NCI-H2227 (cell line): Measurements from ENCODE around the gene STK16.
"Not testable (repeated sequence)": the region's sequence is repeated elsewhere in the genome, so short reads cannot be mapped to it uniquely, and the experiment has no call there.

ENCODE experiments used
- DNase-seq: peaks from one replicate; lab custom pipeline; 2025; ENCODE audit not compliant: unreplicated experiment; lab: John Stamatoyannopoulos, UW

The STK16 gene

DNA sequence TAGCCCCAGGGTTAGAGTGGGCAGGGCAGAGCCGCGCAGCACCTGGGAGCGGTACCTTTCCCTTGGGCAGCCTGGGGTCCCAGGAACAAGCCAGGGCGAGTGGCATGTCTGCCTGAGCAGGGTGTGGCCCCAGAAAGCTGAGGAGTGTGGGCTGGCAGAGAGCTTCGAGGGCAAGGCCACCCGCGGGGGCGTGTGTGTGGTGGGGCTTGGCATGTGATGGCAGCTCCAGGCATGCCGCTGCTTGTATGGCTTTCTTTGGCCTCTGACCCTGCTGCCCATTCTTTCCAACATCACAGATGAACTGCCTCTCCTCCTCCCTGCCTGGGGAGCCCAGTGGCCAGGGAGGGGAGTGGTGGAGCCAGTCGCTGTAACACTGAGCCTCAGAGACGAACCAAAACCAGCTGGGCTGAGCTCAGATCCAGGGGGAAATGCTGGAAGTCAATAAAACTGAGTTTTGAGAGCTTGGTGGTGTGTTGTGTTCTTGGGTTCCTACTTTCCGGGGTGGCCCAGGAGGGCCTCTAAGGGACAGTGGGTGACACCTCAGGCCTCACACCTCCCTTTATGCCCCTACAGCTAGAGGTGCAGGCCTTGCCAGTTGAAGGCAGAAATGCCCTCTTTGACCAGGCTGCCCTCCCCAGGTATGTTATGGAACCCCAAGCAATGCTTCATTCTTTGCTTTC, 41.3 kb downstream of the STK16 start:
- DNase-seq, result peak; percentile 29

DNA sequence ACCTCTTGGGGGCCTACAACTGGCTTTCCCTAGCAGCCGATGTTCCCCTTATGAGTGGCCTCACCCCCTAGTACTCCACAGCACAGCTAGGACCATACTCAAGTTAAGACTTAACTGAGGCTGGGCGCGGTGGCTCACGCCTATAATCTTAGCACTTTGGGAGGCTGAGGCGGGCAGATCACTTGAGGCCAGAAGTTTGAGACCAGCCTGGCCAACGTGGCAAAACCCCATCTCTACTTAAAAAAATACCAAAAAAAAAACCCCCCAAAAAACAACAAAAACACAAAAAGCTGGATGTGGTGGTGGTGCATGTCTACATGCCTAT, 41.8 kb downstream of the STK16 start:
- DNase-seq, result not testable (repeated sequence)

DNA sequence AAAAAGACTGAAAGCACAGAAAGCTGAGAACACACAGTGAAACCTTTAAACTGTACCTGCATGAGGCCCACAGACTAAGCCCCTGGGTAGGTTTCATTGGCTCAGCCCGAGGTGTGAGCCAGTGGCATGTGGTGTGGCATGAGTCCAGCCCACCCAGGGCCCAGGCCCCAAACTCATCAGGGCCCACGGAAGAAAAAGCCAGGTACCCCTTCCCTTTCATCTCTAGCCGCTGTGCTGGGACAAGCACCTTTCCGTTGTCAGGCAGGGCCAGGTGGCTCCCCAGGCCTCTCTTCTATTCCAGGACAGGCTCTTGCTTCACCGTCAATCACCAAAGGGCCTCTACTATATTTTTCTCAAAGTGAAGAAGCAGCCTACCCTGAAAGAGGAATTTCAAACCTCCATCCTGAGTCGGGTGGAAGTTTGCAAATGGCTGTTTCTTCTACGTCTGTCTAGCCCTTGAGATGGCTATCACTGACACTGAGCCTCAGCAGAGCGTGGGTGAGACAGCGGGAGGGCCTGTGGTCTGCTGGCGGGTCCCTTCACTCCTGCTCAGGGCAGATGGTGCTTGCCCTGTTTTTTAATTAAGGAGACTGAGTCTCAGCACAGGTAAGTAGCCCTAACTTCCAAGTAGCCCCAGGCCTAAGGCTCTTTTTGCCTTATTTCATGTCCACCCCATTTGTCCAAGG, 42.4 kb downstream of the STK16 start:
- DNase-seq, result no peak

DNA sequence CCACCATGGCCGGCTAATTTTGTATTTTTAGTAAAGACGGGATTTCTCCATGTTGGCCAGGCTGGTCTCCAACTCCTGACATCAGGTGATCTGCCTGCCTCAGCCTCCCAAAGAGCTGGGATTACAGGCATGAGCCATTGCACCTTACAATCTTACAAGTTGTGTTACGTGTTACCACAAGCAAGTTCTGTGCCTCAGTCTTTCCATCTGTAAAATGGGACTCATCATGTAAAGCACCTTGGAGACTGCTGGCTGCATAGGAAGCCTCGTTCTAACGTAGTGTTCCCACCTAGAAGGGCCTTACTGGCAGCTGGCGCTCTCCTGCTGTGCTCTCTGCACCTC, 43.9 kb downstream of the STK16 start:
- DNase-seq, result no peak

DNA sequence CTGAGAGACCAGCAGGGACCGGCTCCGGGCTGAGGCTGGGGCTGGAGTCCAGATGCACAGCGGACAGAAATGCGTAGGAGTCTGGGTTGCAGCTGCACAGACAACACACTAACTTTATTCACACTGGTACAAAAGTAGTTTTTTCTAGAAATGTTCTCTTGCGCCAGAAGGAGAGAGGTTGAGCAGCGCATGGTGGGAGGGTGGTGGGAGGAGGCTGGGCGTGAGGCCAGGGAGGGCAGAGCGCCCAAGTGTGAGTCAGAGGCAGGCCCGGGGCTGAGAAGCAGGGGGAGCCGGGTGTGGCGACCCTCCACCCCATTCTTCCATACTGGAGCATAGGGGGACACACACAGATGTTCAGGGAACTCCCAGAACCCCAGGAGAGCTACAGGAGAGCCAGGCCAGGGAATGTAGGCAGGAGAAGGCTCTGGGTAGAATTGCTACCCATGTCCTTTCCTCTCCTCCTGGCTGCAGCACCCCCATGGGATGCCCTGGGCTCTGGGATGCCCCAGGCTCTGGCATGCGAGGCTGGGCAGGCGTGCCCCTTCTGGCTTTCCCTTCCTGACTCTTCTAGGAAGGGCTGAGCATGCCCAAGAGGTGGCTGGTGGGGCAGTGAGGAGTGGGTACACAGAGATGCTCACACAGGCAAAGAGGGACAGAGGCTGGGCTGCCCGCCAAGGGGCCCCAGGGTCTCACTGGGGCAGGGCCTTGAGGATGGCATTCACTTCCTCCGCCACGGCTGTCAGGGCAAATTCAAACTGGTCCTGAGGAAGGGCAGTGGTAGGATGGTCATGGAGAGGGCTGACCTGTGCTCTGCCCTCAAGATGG, 44.5 kb downstream of the STK16 start:
- DNase-seq, result no peak

DNA sequence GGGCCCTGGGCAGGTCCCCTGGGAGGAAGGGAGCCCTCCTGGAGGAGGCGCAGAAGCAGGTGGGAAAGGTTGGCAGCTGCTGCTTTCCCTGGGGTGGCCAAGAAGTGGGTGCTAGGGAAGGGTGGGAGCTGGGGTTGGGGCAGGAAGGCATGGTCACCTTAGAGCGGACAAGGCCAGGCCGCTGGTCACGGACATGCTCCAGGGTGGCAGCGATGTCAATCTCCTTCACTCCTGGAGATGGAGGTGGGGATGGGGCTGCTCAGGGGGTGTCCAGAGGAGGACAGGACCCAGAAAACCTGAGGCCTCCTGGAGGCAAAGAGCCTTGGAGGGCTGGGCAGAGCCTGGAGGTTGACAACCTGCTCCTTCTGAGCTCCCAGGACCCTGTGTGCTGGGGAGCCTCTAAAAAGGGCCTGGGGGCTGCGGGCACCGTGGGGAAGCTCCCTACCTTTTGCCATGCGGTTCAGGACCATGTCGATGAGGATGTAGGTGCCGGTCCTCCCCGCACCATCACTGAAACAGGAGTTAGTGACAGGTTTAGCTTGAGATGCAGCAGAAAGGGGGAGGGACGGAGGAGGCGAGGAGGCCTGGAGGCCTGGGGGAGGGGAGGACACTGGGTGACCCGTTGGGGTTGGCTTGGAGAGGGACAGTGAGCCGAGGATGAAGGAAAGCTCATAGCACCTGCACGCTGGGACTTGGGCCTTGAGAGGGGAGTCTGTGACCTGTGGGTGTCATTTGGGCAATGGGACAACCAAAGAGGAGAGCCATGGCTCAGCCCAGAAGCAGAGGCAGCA, 45.3 kb downstream of the STK16 start:
- DNase-seq, result no peak

DNA sequence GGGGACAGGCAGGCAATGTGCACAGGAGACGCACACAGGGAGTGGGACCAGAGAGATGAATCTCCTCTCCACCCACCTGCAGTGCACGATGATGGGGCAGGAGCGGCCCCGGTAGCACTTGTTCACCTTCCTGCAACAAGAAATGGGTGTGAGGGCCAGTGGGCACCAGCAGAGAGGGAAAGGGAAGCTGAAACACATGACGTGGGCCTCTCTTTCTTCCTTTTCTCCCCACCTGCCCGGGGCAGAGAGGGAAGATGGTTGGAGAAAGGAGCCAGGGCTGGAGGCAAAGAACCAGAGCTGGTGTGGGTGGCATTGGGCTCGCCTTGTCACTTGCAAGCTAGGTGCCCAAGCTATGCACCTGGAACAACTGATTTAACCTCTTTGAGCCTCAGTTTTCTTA, 46.1 kb downstream of the STK16 start:
- no peak for DNase-seq

DNA sequence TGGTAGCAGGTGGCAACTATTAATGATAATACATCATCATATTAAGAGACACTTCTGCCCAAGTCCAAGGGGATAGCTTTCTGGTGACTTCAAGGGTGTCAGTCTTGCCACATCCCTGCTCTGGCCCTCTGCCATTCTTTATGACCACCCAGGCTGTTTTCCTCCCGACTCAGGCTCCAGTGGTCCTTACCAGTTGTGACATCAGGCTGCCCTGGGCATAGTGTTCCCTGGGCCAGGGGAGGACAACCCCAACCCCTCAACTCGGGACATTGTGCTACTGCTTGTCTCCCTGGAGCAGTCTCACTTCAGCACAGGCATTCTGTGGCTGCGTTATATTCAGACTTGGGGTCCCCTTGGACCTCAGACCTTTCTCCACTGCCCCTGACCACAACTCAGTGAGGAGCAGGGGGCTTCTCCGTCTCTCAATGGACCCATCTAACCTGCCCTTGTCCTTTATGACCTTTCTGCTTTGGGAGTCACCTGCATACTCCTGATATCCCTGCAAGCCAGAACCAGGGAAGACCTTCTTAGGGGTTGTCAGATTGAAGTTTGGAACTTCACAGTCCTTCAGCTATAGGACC, 46.7 kb downstream of the STK16 start:
- DNase-seq, result no peak

DNA sequence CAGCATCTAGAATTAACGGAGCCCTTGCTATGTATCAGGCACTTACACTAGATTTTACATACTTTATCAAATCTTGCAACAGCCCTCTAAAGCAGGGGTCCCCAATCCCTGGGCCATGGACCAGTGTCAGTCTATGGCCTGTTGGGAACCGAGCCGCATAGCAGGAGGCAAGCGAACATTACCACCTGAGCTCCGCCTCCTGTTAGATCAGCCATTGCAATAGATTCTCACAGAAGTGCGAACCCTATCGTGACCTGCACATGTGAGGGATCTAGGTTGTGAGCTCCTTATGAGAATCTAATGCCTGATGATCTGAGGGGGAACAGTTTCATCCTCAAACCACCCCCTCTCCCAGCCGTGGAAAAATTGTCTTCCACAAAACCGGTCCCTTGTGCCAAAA, 47.3 kb downstream of the STK16 start:
- no peak for DNase-seq

DNA sequence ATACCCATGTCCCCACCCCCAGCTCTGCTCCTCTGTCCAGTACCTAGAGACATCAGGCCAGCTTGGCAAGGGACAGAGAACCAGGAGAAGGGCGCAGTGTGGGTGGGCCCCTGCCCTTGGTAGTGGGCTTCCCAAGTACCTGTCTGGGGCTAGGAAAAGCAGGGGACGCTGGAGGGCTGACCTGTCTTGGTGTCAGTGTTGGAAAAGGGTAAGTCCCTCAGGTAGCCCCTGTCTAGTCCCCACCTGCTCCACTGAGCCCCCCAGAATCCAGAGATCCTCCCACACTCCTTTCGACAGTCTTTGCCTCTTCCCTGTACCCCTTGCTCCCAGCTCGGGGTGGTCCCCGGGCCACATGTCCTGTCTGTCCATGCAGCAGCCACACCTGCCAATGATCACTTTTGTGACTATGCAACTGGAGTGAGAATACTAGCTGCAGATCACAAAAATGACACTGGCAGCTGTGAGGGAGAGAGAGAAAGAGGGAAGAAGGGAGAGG, 48.5 kb downstream of the STK16 start:
- no peak for DNase-seq

DNA sequence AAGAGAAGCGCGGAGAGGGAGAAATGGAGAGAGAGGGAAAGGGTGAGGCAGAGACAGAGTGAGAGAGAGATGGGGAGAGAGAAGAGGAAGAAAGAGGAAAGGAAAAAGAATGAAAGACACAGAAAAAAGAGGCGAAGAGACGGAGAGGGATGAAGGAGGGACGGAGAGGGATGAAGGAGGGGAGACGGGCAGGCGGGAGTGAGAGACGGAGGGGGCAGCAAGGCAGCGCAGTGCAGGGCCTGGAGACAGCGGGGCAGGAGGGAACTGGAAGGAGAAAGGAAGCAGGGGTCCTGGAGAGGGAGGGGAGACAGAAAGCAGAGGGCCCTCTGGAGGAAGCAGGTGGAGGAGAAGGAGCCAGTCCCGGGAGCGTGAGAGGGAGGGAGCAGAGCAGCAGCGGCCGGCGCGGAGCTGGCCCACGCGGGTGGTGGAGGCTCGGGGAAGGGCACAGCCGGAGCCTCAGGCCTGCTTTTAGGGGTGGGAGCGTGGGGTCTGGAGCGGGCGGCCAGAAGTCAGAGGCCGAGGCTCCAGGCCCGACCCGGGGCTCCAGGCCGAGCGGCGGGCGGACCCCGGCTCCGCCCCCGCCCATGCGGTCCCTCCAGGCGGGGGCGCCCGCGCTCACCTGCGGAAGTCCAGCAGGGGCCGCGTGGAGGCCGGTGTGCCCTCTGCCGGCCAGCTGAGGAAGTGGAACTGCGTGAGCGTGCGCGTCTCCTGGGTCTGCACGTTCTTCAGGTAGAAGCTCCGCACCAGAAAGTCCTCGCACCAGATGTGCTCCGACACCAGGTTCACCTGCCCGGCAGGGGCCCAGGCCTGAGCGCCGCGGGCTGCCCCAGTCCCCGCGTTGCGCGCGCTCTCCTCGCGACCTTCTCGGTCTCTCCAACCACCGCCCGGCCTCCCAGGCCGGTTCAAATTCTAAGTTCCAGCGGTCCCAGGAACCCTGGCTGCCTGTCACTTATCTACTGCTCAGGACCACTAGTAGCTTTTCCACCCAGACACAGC, 49.4 kb downstream of the STK16 start:
- no peak for DNase-seq

DNA sequence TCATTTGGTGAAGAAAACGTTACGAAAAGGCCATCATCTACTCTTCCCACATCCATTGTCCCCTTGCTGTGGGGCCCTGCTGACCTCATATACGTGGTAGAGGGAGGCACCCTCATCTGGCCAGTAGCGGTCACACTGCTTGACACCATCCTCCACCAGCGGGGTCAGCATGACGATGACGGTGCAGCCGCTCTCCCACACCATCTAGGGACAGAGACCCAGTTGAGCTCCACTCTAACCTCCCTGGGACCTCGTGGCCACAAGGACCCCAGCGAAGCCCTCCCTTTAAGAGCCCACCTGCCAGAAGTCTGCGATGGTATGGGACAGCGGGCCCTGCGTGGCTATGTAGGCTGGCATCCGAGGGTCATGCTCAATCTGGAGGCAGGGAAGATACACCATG, 50.9 kb downstream of the STK16 start:
- DNase-seq, result no peak

DNA sequence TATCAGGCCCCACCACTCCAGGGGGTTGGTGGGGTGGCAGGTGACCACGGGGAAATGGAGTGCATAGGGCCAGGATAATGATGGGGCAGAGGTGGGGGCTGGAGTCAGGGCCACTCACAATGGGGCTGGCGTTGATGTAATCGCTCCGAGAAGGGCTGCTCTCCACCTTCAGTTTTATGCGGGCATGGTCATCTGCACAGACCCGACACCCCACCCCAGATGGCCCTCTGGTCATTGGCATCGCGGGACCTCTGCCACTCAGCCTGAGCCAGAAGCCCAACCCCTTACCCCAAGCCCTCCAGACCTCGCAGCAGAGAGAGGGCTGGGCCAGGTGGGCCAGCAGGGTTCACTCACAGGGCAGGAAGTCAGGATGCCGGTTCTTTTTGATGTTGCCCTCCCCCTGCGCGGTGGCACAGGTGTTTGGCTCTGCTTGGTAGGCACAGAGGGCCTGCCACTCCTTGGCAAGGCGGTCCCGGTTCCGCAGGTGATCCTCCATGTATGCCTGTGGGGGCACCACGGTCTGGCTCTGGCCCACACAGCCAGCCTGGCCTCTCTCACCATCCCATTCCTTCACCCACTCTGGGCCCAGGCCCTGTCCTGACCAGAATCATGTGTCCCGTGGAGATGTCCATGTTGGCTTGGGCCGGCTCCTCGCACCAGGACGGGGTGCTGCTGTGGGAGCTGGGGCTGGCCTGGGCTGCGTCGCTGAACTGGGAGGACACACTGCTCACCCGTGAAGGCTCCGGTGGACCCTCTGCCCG, 51.5 kb downstream of the STK16 start:
- no peak for DNase-seq

DNA sequence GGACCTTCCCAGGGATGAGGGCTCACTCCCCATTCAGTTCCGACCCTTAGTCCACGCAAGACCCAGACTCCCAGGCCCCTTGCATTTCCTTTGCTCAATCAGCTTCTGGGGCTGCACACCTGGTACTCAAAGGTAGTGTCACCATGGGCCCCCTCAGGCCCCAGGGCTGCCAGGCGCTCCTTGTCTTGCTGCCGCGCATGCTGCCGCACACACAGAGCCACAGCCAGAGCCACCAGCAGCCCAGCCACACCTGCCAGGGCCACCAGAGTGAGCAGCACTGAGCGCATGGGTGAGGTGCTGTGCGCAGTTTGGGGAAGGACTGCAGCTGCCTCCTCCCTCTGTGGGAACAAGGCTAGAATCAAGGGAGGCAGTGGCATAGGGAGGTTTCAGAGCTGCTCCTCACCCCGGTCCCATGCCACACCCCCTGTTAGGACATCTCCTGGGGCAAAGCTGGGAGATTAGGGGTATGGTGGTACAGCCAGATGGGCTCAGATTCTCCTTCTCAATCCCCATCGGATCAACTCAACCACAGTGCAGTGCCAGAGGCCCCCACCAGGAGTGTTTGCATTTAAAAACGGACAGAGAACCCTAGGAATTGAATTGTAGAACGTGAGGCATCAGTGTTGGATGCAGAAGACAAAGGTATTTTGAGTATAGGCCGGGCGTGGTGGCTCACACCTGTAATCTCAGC, 52.6 kb downstream of the STK16 start:
- DNase-seq, result no peak

DNA sequence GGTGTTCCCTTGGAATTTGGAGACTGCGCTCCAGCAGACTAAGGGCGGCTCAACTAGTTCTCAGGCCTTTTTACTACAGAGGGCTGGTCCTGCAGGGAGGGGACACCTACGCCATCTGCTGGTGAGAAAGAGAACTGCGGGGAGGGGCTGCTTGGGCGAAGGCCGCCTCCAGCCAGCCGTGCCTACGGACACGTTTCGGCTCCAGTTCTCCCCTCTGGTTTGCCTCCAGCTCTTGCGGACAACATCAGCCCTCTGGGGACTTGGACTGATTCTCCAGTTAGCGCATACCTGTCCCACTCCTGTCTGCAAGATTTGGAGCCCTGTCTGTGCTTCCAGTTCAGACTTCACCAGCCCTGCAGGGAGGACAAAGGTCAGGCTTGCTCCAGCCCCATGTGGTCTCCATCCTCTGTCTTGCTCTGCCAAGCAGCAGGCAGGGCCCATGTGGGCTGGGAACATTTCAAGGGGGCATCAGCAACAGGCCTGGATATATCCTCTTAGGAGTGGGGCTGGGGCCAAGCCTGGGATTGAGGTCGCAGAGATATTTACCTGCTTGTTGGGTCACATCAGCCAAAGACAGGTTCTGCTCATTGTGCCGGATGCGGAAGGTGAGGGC, 53.6 kb downstream of the STK16 start:
- peak; percentile 86 for DNase-seq

DNA sequence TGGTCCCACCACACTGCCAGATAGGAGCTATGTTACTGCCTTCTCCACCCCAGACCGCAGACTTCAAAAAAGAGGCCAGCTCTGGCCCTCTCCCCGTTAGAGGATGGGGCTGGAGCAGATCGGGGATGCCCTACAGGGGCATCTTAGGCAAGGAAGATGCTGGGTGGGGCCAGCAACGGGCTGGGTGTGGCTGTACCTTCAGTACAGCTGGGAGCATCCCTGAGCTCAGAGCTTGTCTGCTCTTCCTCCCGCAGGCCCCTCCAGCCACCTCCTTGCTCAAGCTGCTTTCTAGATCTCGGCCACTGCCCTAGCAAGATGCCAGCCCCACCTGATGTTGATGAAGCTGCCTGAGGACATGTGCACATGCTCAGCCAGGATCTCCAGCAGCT, 54.1 kb downstream of the STK16 start:
- DNase-seq, result no peak
